Activated CD8-positive, alpha-beta memory T cell treated with anti-CD3 and anti-CD28 coated beads, Interleukin-2, amount 10 ng/mL, durations not matched to agents 7 days and 5 days (primary cell): ENCODE data around the gene HNRNPA2B1. TPM values are rescaled to one million over a fixed set of nuclear protein-coding genes. Genes with fewer than 3 reads are reported as not detected.

Source experiments
- total RNA-seq, 2 experiments: library from RNA; stranded (reverse); gene quantifications; one replicate each; pipeline ENCODE4 v1.2.3, GENCODE V29; 2021

Gene HNRNPA2B1
- total RNA-seq, 2 experiments from 2014 or later: 768 to 857 TPM

Other genes starting within 250 kb of the HNRNPA2B1 start
- gene NFE2L3, start 48.5 kb downstream of the HNRNPA2B1 start, total RNA-seq: 10 to 100 TPM; 20.1 to 44.4 TPM
- 100 to 1,000 TPM; 235 to 279 TPM for gene CBX3, start 999 bp upstream of the HNRNPA2B1 start, total RNA-seq
- 10 to 100 TPM; 42.8 to 59.3 TPM for gene SNX10, start 91.1 kb upstream of the HNRNPA2B1 start, total RNA-seq